Measurements from ENCODE around the gene GFI1.

GFI1 gene

GRCh38 chr1:92495392-92496063 lies 8.8 kb upstream of the GFI1 start:
- H3K4me3 ChIP-seq = no peak overlapping the region
- H3K9me3 ChIP-seq (ENCODE audit: low read depth, low read length) = no peaks in the 10 kb centered on the region
- TF ChIP-seq EZH2 (IDR thresholded peaks at IDR 0.05) (no peak), POLR2AphosphoS5 (IDR thresholded peaks at IDR 0.05; ENCODE audit: borderline replicate concordance, low read depth, low read length) (no peak), FOXP2 (optimal IDR thresholded peaks at IDR 0.05; ENCODE audit: control extremely low read depth, extremely low read length, insufficient read depth) (no peak)
- no peak for DNase-seq (ENCODE audit: low read depth, low spot score)
- no peak overlapping the region for H3K9ac ChIP-seq (ENCODE audit: insufficient read length)
- no peak overlapping the region for H3K27ac ChIP-seq
- H3K36me3 ChIP-seq (ENCODE audit: insufficient read depth, low read length) = no peaks in the 10 kb centered on the region

GRCh38 chr1:92494485-92495141 lies 7.9 kb upstream of the GFI1 start:
- Histone ChIP-seq H3K27ac (no peak overlapping the region), H3K36me3 (ENCODE audit: insufficient read depth, low read length) (no peaks in the 10 kb centered on the region), H3K4me3 (no peak overlapping the region), H3K9ac (ENCODE audit: insufficient read length) (no peak overlapping the region), H3K9me3 (ENCODE audit: low read depth, low read length) (no peaks in the 10 kb centered on the region)
- no peak for DNase-seq (ENCODE audit: low read depth, low spot score)
- no peak for TF ChIP-seq EZH2 (IDR thresholded peaks at IDR 0.05)
- TF ChIP-seq POLR2AphosphoS5 (IDR thresholded peaks at IDR 0.05; ENCODE audit: borderline replicate concordance, low read depth, low read length) = no peak
- no peak for TF ChIP-seq FOXP2 (optimal IDR thresholded peaks at IDR 0.05; ENCODE audit: control extremely low read depth, extremely low read length, insufficient read depth)

GRCh38 chr1:92493139-92493538 lies 6.4 kb upstream of the GFI1 start:
- no peak for DNase-seq (ENCODE audit: low read depth, low spot score)
- Histone ChIP-seq H3K27ac (no peak overlapping the region), H3K36me3 (ENCODE audit: insufficient read depth, low read length) (no peaks in the 10 kb centered on the region), H3K4me3 (no peak overlapping the region), H3K9me3 (ENCODE audit: low read depth, low read length) (no peaks in the 10 kb centered on the region), H3K9ac (ENCODE audit: insufficient read length) (no peak overlapping the region)
- TF ChIP-seq FOXP2 (optimal IDR thresholded peaks at IDR 0.05; ENCODE audit: control extremely low read depth, extremely low read length, insufficient read depth) = no peak
- no peak for TF ChIP-seq POLR2AphosphoS5 (IDR thresholded peaks at IDR 0.05; ENCODE audit: borderline replicate concordance, low read depth, low read length)
- no peak for TF ChIP-seq EZH2 (IDR thresholded peaks at IDR 0.05)

- H3K9ac ChIP-seq (ENCODE audit: insufficient read length) = no peak overlapping the region
- no peak overlapping the region for H3K27ac ChIP-seq
- TF ChIP-seq POLR2AphosphoS5 (IDR thresholded peaks at IDR 0.05; ENCODE audit: borderline replicate concordance, low read depth, low read length) (no peak), EZH2 (IDR thresholded peaks at IDR 0.05) (no peak), FOXP2 (optimal IDR thresholded peaks at IDR 0.05; ENCODE audit: control extremely low read depth, extremely low read length, insufficient read depth) (no peak)
These were observed 2.1 kb upstream of the GFI1 start for GRCh38 chr1:92488832-92489231.

GRCh38 chr1:92488416-92488815 lies 1.7 kb upstream of the GFI1 start:
- no peaks in the 10 kb centered on the region for H3K36me3 ChIP-seq (ENCODE audit: insufficient read depth, low read length)
- no peak for DNase-seq (ENCODE audit: low read depth, low spot score)
- H3K27ac ChIP-seq = no peak overlapping the region
- no peaks in the 10 kb centered on the region for H3K9me3 ChIP-seq (ENCODE audit: low read depth, low read length)
- no peak overlapping the region for H3K4me3 ChIP-seq
- TF ChIP-seq FOXP2 (optimal IDR thresholded peaks at IDR 0.05; ENCODE audit: control extremely low read depth, extremely low read length, insufficient read depth) (no peak), EZH2 (IDR thresholded peaks at IDR 0.05) (no peak), POLR2AphosphoS5 (IDR thresholded peaks at IDR 0.05; ENCODE audit: borderline replicate concordance, low read depth, low read length) (no peak)
- H3K9ac ChIP-seq (ENCODE audit: insufficient read length) = no peak overlapping the region

More at GRCh38 chr1:92488832-92489231, 2.1 kb upstream of the GFI1 start:
- Histone ChIP-seq H3K9me3 (ENCODE audit: low read depth, low read length) (no peaks in the 10 kb centered on the region), H3K36me3 (ENCODE audit: insufficient read depth, low read length) (no peaks in the 10 kb centered on the region), H3K4me3 (no peak overlapping the region)
- DNase-seq (ENCODE audit: low read depth, low spot score) = no peak

- no peaks in the 10 kb centered on the region for H3K9me3 ChIP-seq (ENCODE audit: low read depth, low read length)
- H3K27ac ChIP-seq = no peak overlapping the region
- no peak for DNase-seq (ENCODE audit: low read depth, low spot score)
- H3K4me3 ChIP-seq = no peak overlapping the region
- no peaks in the 10 kb centered on the region for H3K36me3 ChIP-seq (ENCODE audit: insufficient read depth, low read length)
- no peak for TF ChIP-seq EZH2 (IDR thresholded peaks at IDR 0.05)
- no peak overlapping the region for H3K9ac ChIP-seq (ENCODE audit: insufficient read length)
These were observed 417 bp upstream of the GFI1 start for GRCh38 chr1:92487078-92487605.

GRCh38 chr1:92485381-92486250 lies 1.1 kb downstream of the GFI1 start:
- Histone ChIP-seq H3K9me3 (ENCODE audit: low read depth, low read length) (no peaks in the 10 kb centered on the region), H3K4me3 (peak overlapping the region; percentile 84), H3K9ac (ENCODE audit: insufficient read length) (peak overlapping the region; percentile 43), H3K27ac (no peak overlapping the region), H3K36me3 (ENCODE audit: insufficient read depth, low read length) (no peaks in the 10 kb centered on the region)
- DNase-seq (ENCODE audit: low read depth, low spot score) = no peak
- TF ChIP-seq EZH2 (IDR thresholded peaks at IDR 0.05) = no peak
- no peak for TF ChIP-seq FOXP2 (optimal IDR thresholded peaks at IDR 0.05; ENCODE audit: control extremely low read depth, extremely low read length, insufficient read depth)
- no peak for TF ChIP-seq POLR2AphosphoS5 (IDR thresholded peaks at IDR 0.05; ENCODE audit: borderline replicate concordance, low read depth, low read length)
